ENCODE data around the gene TIPIN. TPM values are rescaled to one million over a fixed set of nuclear protein-coding genes. Genes with fewer than 3 reads are reported as not detected.
"Not testable (repeated sequence)": the region's sequence is repeated elsewhere in the genome, so short reads cannot be mapped to it uniquely, and the experiment has no call there.

The TIPIN gene
- total RNA-seq, 4 donors from 2014 or later = 2.3 to 5.8 (median 5.2) TPM

- TF ChIP-seq CTCF (IDR thresholded peaks at IDR 0.05) = no peak
- no peak for DNase-seq (ENCODE audit: low spot score)
- ATAC-seq (ENCODE audit: low FRiP score) = no peak
These were observed 22.4 kb upstream of the TIPIN start for GRCh38 chr15:66378814-66379430.

DNA sequence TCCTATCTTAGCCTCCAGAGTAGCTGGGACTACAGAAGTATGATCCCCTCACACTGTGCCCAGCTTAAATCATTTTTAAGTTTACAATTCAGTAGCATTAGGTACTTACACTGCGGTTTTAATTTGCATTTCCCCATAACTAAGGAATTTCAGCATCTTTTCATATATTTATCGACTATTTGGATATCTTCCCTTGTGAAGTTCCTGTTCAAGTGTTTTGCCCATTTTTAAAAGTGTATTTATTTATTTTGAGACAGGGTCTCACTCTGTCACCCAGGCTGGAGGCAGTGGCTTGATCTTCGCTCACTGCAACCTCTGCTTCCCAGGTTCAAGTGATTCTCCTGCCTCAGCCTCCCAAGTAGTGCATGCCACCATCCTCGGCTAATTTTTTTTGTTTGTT, 17.7 kb upstream of the TIPIN start:
- no peak for TF ChIP-seq CTCF (IDR thresholded peaks at IDR 0.05)

GRCh38 chr15:66369773-66370651, 13.5 kb upstream of the TIPIN start:
- DNase-seq (ENCODE audit: low spot score) (no peak), ATAC-seq (ENCODE audit: low FRiP score) (no peak)
- TF ChIP-seq CTCF (IDR thresholded peaks at IDR 0.05) = no peak

More for the DNA sequence above, 17.7 kb upstream of the TIPIN start:
- no peak for ATAC-seq (ENCODE audit: low FRiP score)
- no peak for DNase-seq (ENCODE audit: low spot score)

GRCh38 chr15:66364944-66365528, 8.6 kb upstream of the TIPIN start:
- no peak for TF ChIP-seq CTCF (IDR thresholded peaks at IDR 0.05)
- ATAC-seq (ENCODE audit: low FRiP score) (no peak), DNase-seq (ENCODE audit: low spot score) (no peak)

DNA sequence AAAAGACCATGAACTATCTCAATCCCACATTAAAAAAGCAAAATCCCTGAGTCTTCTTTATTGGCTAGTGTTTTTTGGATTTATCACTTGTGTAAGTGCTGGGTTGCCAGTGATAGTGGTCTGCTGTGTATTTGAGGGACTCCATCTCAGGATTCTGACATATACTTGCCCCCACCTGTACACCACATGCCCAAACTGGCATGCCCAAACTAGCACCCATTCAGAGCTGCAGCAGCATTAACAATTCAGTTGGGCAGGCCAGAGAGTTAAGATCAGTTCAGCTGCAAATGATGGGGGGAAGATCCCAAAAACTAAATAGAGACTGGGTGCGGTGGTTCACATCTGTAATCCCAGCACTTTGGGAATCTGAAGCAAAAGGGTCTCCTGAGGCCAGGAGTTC, 6.3 kb upstream of the TIPIN start:
- no peak for DNase-seq (ENCODE audit: low spot score)
- no peak for TF ChIP-seq CTCF (IDR thresholded peaks at IDR 0.05)
- ATAC-seq (ENCODE audit: low FRiP score) = no peak

GRCh38 chr15:66361745-66362460, 5.4 kb upstream of the TIPIN start:
- not testable (repeated sequence) for DNase-seq (ENCODE audit: low spot score); ATAC-seq (ENCODE audit: low FRiP score)

DNA sequence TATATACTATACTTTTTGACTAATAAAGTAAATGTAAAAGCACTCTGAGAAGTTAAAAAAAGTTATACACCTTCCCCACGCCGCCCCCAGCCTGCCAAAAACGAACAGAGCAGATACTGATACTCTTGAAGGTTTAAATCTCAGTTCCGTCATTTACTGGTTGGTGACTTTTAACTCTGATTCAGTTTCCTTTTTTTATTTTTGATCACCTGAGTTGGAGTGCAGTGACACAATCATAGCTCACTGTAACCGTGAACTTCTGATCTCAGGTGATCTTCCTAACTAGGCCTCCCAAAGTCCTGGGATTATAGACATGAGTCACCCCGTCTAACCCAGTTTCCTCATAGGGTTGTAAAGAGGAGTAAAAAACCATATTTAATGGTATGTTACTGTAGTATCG, 3.3 kb upstream of the TIPIN start:
- ATAC-seq (ENCODE audit: low FRiP score) (no peak), DNase-seq (ENCODE audit: low spot score) (no peak)
- TF ChIP-seq CTCF (IDR thresholded peaks at IDR 0.05) = no peak

Data from omental fat pad (tissue), 4 donors.